GM13976 (cell line): ENCODE data around the gene GPR151.

Experiments used
- DNase-seq: peaks from one replicate; pipeline ENCODE4 v3.0.0; 2012; ENCODE audit warnings: low spot score
- CTCF ChIP-seq: IDR thresholded peaks from 2 replicates; pipeline ENCODE4 v1.5.1; 2012; ENCODE audit warnings: borderline replicate concordance, mild to moderate bottlenecking; ENCODE audit not compliant: insufficient read depth; ENCODE audit errors: extremely low read depth, missing control alignments, control extremely low read depth
- in situ Hi-C: fragments of 300-500 bp; cut with MboI; formaldehyde crosslinking; loops from one replicate; pipeline ENCODE4 v1.12.0; 2022; ENCODE audit warnings: low sequenced_read_pairs, mixed read lengths, inconsistent platforms; ENCODE audit not compliant: unreplicated experiment

The GPR151 gene

GRCh38 chr5:146466521-146467349 lies 49.3 kb downstream of the GPR151 start:
- TF ChIP-seq CTCF, result no peak
- DNase-seq, result no peak
- in situ Hi-C loops, result no loop called here

GRCh38 chr5:146463446-146463845 lies 52.5 kb downstream of the GPR151 start:
- TF ChIP-seq CTCF, result no peak
- no peak for DNase-seq
- in situ Hi-C loops, result no loop called here
